WTC11 (cell line): ENCODE results near the gene GUCA2B. TPM values are rescaled to one million over a fixed set of nuclear protein-coding genes. Genes with fewer than 3 reads are reported as not detected.

Source experiments
- ATAC-seq: fragments of 200-7000 bp; cut with Tn5 transposase; 2 replicates; pipeline ENCODE4 v1.10.0; 2021; ENCODE audit warnings: mild to moderate bottlenecking, moderate library complexity
- CTCF ChIA-PET: fragments of 300-600 bp; sonication (Branson Sonifier 250); formaldehyde crosslinking; loops from one replicate; lab custom pipeline; 2021; ENCODE audit warnings: antibody characterized with exemption; lab: Charles Lee
- POLR2A ChIA-PET: fragments of 350-600 bp; sonication (Branson Sonifier 250); formaldehyde crosslinking; loops from one replicate; lab custom pipeline; 2021; ENCODE audit warnings: antibody characterized with exemption; lab: Charles Lee
- DNase-seq: peaks from one replicate; pipeline ENCODE4 v3.0.0; 2021; ENCODE audit warnings: low spot score
- H3K27ac Mint-ChIP-seq: 2 replicates; pipeline ENCODE4 v1.8.0; 2021; ENCODE audit warnings: mixed read lengths
- H3K27me3 Mint-ChIP-seq: 2 replicates; pipeline ENCODE4 v1.8.0; 2021; ENCODE audit warnings: low read depth, mild to moderate bottlenecking, moderate library complexity, mixed read lengths
- H3K36me3 Mint-ChIP-seq: 2 replicates; pipeline ENCODE4 v1.8.0; 2021; ENCODE audit warnings: mixed read lengths
- H3K4me1 Mint-ChIP-seq: 2 replicates; pipeline ENCODE4 v1.8.0; 2022; ENCODE audit warnings: mixed read lengths
- H3K4me3 Mint-ChIP-seq: 2 replicates; pipeline ENCODE4 v1.8.0; 2021; ENCODE audit warnings: mild to moderate bottlenecking, moderate library complexity, mixed read lengths
- H3K9me3 Mint-ChIP-seq: 2 replicates; pipeline ENCODE4 v1.8.0; 2021; ENCODE audit warnings: mixed read lengths
- AR ChIP-seq: fragments of 250-450 bp; sonication (Bioruptor Pico); IDR thresholded peaks from 2 replicates; pipeline ENCODE4 v1.9.0; 2021; ENCODE audit warnings: mild to moderate bottlenecking
- CDX4 ChIP-seq: fragments of 250-450 bp; sonication (Bioruptor Pico); IDR thresholded peaks from 2 replicates; pipeline ENCODE4 v1.9.0; 2021; ENCODE audit warnings: moderate library complexity, mild to moderate bottlenecking, inconsistent platforms, borderline replicate concordance
- ELF4 ChIP-seq: sonication (generic); formaldehyde crosslinking; IDR thresholded peaks from 2 replicates; pipeline ENCODE4 v1.8.1; 2022; ENCODE audit warnings: low read depth, mild to moderate bottlenecking, moderate library complexity, missing genetic modification reagents
- ERG ChIP-seq: fragments of 250-450 bp; sonication (Bioruptor Pico); IDR thresholded peaks from 2 replicates; pipeline ENCODE4 v1.8.0; 2021; ENCODE audit warnings: mild to moderate bottlenecking
- ETV6 ChIP-seq: sonication (generic); formaldehyde crosslinking; IDR thresholded peaks from 2 replicates; pipeline ENCODE4 v1.8.1; 2022; ENCODE audit warnings: mild to moderate bottlenecking, missing genetic modification reagents
- FOXK1 ChIP-seq: sonication (generic); formaldehyde crosslinking; IDR thresholded peaks from 2 replicates; pipeline ENCODE4 v1.8.0; 2022; ENCODE audit warnings: mild to moderate bottlenecking, moderate library complexity, missing genetic modification reagents
- FOXP1 ChIP-seq: sonication (generic); formaldehyde crosslinking; IDR thresholded peaks from 2 replicates; pipeline ENCODE4 v1.8.0; 2022; ENCODE audit warnings: missing genetic modification reagents, mild to moderate bottlenecking, moderate library complexity, borderline replicate concordance
- JAZF1 ChIP-seq: fragments of 250-450 bp; sonication (Bioruptor Pico); IDR thresholded peaks from 2 replicates; pipeline ENCODE4 v1.9.0; 2021; ENCODE audit warnings: moderate library complexity, mild to moderate bottlenecking, inconsistent platforms
- JUN ChIP-seq: sonication (generic); formaldehyde crosslinking; IDR thresholded peaks from 2 replicates; pipeline ENCODE4 v1.8.0; 2023; ENCODE audit warnings: mild to moderate bottlenecking, missing genetic modification reagents
- MYBL2 ChIP-seq: sonication (generic); formaldehyde crosslinking; IDR thresholded peaks from 2 replicates; pipeline ENCODE4 v1.8.1; 2023; ENCODE audit warnings: mild to moderate bottlenecking, moderate library complexity, missing genetic modification reagents
- NFYB ChIP-seq: sonication (generic); formaldehyde crosslinking; conservative IDR thresholded peaks from 2 replicates; pipeline ENCODE4 v1.8.0; 2022; ENCODE audit warnings: low read depth, missing genetic modification reagents
- NR3C1 ChIP-seq: sonication (generic); formaldehyde crosslinking; conservative IDR thresholded peaks from 2 replicates; pipeline ENCODE4 v1.8.1; 2023; ENCODE audit warnings: low read depth, mild to moderate bottlenecking, missing genetic modification reagents
- RELA ChIP-seq: sonication (generic); formaldehyde crosslinking; IDR thresholded peaks from 2 replicates; pipeline ENCODE4 v1.8.1; 2022; ENCODE audit warnings: missing genetic modification reagents, mild to moderate bottlenecking, borderline replicate concordance
- SP1 ChIP-seq: sonication (generic); formaldehyde crosslinking; conservative IDR thresholded peaks from 2 replicates; pipeline ENCODE4 v1.8.1; 2022; ENCODE audit warnings: missing genetic modification reagents
- USF2 ChIP-seq: sonication (generic); formaldehyde crosslinking; IDR thresholded peaks from 2 replicates; pipeline ENCODE4 v1.8.1; 2023; ENCODE audit warnings: mild to moderate bottlenecking, missing genetic modification reagents, moderate library complexity
- ZBTB21 ChIP-seq: sonication (generic); formaldehyde crosslinking; IDR thresholded peaks from 2 replicates; pipeline ENCODE4 v1.8.1; 2023; ENCODE audit warnings: mild to moderate bottlenecking, missing genetic modification reagents, borderline replicate concordance
- ZNF121 ChIP-seq: sonication (generic); formaldehyde crosslinking; IDR thresholded peaks from 2 replicates; pipeline ENCODE4 v1.8.0; 2023; ENCODE audit warnings: missing genetic modification reagents
- ZNF425 ChIP-seq: fragments of 250-450 bp; sonication (Bioruptor Pico); conservative IDR thresholded peaks from 2 replicates; pipeline ENCODE4 v1.9.0; 2021; ENCODE audit warnings: mild to moderate bottlenecking
- ZSCAN18 ChIP-seq: fragments of 250-450 bp; sonication (Bioruptor Pico); IDR thresholded peaks from 2 replicates; pipeline ENCODE4 v2.1.2; 2022; ENCODE audit warnings: mild to moderate bottlenecking, moderate library complexity
- total RNA-seq: library from RNA; stranded (reverse); gene quantifications from 3 replicates; pipeline ENCODE4 v1.2.3, GENCODE V29; 2021

The GUCA2B gene
- total RNA-seq, 1 experiment from 2014 or later, result not detected

GRCh38 chr1:42141978-42142377 lies 11.2 kb upstream of the GUCA2B start:
- ChIA-PET POLR2A (no interaction called here), CTCF (interaction anchor here (0.9 to 1.0 kb wide), 2 partner anchors 16 to 32 kb away, joined by 3 read pairs; no protein-coding TSS in a partner anchor)
- Mint-ChIP-seq H3K27me3 (no peaks in the 10 kb centered on the region), H3K9me3 (peaks cover 9% of the 10 kb centered on the region), H3K27ac (no peak overlapping the region), H3K4me1 (peaks cover 6% of the 10 kb centered on the region; the same call in 1 of the 2 replicates), H3K4me3 (no peak overlapping the region), H3K36me3 (no peaks in the 10 kb centered on the region)
- ATAC-seq, result no peak
- no peak for DNase-seq
- TF ChIP-seq NFYB (CRISPR knock-in tag) (no peak), ELF4 (CRISPR knock-in tag) (no peak), ETV6 (CRISPR knock-in tag) (no peak), AR (no peak), JAZF1 (CRISPR knock-in tag) (no peak)

GRCh38 chr1:42142894-42143675 lies 10.1 kb upstream of the GUCA2B start:
- Mint-ChIP-seq H3K4me3 (no peak overlapping the region), H3K27me3 (no peaks in the 10 kb centered on the region), H3K4me1 (no peaks in the 10 kb centered on the region), H3K27ac (no peak overlapping the region), H3K9me3 (peaks cover 9% of the 10 kb centered on the region), H3K36me3 (no peaks in the 10 kb centered on the region)
- ATAC-seq (no peak), DNase-seq (no peak)
- TF ChIP-seq USF2 (no peak), RELA (CRISPR knock-in tag) (no peak), ZSCAN18 (CRISPR knock-in tag) (no peak), MYBL2 (CRISPR knock-in tag) (no peak), ETV6 (CRISPR knock-in tag) (no peak), ZBTB21 (CRISPR knock-in tag) (no peak), FOXK1 (no peak), ELF4 (CRISPR knock-in tag) (no peak), ZNF425 (CRISPR knock-in tag) (no peak), CDX4 (CRISPR knock-in tag) (no peak), FOXP1 (CRISPR knock-in tag) (no peak), JAZF1 (CRISPR knock-in tag) (no peak), SP1 (CRISPR knock-in tag) (no peak), ZNF121 (CRISPR knock-in tag) (no peak), JUN (CRISPR knock-in tag) (no peak), ERG (CRISPR knock-in tag) (no peak), NR3C1 (CRISPR knock-in tag) (no peak)
- POLR2A ChIA-PET, result no interaction called here
- CTCF ChIA-PET, result interaction anchor here (0.9 to 1.7 kb wide), 3 partner anchors 15 to 366 kb away, joined by 3 read pairs; no protein-coding TSS in a partner anchor
